GM13976 (cell line): ENCODE results near the gene SFXN4.

Source experiments
- DNase-seq: peaks from one replicate; pipeline ENCODE4 v3.0.0; 2012; ENCODE audit warnings: low spot score
- in situ Hi-C: fragments of 300-500 bp; cut with MboI; formaldehyde crosslinking; loops from one replicate; pipeline ENCODE4 v1.12.0; 2022; ENCODE audit warnings: low sequenced_read_pairs, mixed read lengths, inconsistent platforms; ENCODE audit not compliant: unreplicated experiment
- TF ChIP-seq, protein P1 (sequence below): IDR thresholded peaks from 2 replicates; pipeline ENCODE4 v1.5.1; 2012; ENCODE audit warnings: borderline replicate concordance, mild to moderate bottlenecking; ENCODE audit not compliant: insufficient read depth; ENCODE audit errors: extremely low read depth, missing control alignments, control extremely low read depth

SFXN4 gene

GRCh38 chr10:119165171-119166117, at the start of gene SFXN4:
Gene SFXN4, minus strand, starts transcription at chr10:119165714. Its CDS starts 67 bp downstream, at chr10:119165647.
- peak; percentile 93 for DNase-seq
- in situ Hi-C loops, result no loop called here
- TF ChIP-seq, protein P1, sequence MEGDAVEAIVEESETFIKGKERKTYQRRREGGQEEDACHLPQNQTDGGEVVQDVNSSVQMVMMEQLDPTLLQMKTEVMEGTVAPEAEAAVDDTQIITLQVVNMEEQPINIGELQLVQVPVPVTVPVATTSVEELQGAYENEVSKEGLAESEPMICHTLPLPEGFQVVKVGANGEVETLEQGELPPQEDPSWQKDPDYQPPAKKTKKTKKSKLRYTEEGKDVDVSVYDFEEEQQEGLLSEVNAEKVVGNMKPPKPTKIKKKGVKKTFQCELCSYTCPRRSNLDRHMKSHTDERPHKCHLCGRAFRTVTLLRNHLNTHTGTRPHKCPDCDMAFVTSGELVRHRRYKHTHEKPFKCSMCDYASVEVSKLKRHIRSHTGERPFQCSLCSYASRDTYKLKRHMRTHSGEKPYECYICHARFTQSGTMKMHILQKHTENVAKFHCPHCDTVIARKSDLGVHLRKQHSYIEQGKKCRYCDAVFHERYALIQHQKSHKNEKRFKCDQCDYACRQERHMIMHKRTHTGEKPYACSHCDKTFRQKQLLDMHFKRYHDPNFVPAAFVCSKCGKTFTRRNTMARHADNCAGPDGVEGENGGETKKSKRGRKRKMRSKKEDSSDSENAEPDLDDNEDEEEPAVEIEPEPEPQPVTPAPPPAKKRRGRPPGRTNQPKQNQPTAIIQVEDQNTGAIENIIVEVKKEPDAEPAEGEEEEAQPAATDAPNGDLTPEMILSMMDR, result no peak

- no peak for DNase-seq
- in situ Hi-C loops, result no loop called here
- TF ChIP-seq, protein P1, result no peak
These were observed 46.3 kb upstream of the SFXN4 start for GRCh38 chr10:119211625-119212441.

- TF ChIP-seq, protein P1, result no peak
- in situ Hi-C loops, result no loop called here
These were observed 45.7 kb upstream of the SFXN4 start for GRCh38 chr10:119211176-119211575.

GRCh38 chr10:119210633-119211032, 45.1 kb upstream of the SFXN4 start:
- TF ChIP-seq, protein P1, result no peak
- in situ Hi-C loops, result no loop called here
- no peak for DNase-seq

More at GRCh38 chr10:119211176-119211575, 45.7 kb upstream of the SFXN4 start:
- DNase-seq, result no peak

GRCh38 chr10:119209736-119210355, 44.3 kb upstream of the SFXN4 start:
- TF ChIP-seq, protein P1, result no peak
- no peak for DNase-seq
- in situ Hi-C loops, result no loop called here
